ENCODE data around the gene ZFP3.
"Not testable (repeated sequence)": the region's sequence is repeated elsewhere in the genome, so short reads cannot be mapped to it uniquely, and the experiment has no call there.

The ZFP3 gene

DNA sequence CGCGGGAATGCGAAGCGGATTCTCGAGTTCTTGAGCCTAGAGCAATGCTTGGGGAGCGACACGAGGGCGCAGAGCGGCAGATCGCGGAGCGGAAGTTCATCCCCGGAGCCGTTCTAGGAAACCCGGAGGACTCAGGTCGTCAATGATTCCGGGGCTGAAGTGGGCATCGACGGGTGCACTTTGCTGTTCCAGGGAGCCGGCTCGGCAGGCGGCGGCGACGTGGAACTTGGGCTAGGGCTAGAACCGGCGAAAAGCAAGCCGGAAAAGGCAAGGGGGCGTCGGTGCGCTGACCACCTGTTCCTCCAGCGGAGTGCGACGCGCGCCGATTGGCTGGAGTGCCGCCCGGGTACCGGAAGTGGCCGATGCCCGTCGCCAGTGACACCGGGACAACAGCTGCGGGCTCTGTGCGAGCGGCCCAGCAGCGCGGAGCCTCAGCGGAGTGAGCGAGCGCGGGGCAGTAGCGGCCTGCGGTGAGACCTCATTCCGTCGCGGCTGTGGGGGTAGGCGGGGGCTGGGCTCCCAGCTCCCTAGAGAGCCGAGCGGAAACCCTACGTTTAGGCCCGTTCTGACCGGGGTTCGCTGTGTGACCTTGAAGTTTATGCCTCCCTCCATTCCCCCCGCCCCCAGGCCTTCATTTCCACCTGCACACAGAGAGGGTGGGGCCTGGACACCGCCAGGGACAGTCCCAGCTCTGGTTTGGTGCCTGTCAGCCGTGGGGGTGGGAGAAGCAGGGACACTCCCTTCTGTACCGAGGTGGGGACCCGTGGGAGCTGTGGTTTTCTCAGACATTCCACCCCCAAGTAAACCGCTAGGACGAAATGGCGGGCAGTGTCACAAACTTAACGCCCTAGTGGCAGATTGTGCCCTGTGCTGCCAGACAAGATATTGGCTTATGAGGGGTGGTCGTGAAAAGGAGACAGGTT, at the start of gene ZFP3:
Gene ZFP3 (plus strand): TSS at position 362 of the 923 bp plus-strand sequence. CDS start 13,038 bp downstream, outside the sequence.
- peak; percentile 78 for DNase-seq (ENCODE audit: low read depth)

GRCh38 chr17:5030168-5030567, 48.1 kb upstream of the ZFP3 start:
- not testable (repeated sequence) for DNase-seq (ENCODE audit: low read depth)

DNA sequence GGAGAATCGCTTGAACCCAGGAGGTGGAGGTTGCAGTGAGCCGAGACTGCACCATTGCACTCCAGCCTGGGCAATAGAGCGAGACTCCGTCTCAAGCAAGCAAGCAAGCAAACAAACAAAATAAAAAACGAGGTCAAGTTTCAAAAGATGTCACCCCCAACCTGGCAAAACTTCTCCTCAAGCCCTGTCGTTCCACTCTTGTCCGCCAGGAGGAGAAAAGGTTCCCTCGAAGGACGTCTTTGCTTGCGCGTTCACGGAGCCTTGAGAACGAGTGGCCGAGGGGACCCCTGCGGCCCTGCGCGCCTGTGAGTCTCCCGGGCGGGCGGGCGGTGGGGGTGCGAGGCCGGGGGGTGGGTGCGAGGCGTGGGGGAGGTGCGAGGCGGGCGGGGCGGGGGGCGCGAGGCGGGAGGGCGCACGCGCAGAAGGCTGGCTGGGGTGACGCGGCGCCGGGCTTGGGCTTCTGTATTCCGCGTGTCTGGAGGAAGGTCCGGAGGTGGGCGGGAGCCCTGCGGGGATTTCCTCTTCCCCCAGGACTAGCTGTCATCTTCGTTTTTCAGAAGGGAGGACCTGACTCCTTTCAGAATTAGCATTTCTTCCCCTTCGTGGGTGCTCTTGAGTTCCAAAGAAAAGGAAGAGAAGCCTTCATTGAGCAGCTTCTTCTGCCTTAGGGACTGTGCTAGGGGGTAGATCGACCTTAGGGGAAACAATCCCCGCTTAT, 46.7 kb upstream of the ZFP3 start:
- DNase-seq (ENCODE audit: low read depth), result peak; percentile 78

DNA sequence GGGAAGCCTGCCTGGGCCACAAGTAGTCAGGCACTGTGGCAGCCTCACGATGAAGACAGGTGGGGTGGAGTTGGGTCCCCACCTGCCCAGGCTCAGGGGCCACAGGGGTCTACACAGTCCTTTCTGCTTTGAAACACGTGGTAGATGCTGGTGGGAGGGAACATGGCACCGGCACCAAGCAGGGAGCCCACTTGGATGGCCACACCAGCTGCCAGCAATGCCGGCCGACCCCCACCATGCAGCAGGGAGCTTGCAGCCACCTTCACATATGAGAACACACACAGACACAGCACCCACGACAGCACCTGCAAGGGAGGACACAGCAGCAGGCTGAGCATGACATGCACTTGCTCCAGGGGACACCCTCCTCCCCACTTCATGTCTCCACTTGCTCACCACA, 45.4 kb upstream of the ZFP3 start:
- no peak for DNase-seq (ENCODE audit: low read depth)

GRCh38 chr17:5033352-5034015, 44.8 kb upstream of the ZFP3 start:
- DNase-seq (ENCODE audit: low read depth), result no peak

GRCh38 chr17:5034063-5034462, 44.2 kb upstream of the ZFP3 start:
- no peak for DNase-seq (ENCODE audit: low read depth)

DNA sequence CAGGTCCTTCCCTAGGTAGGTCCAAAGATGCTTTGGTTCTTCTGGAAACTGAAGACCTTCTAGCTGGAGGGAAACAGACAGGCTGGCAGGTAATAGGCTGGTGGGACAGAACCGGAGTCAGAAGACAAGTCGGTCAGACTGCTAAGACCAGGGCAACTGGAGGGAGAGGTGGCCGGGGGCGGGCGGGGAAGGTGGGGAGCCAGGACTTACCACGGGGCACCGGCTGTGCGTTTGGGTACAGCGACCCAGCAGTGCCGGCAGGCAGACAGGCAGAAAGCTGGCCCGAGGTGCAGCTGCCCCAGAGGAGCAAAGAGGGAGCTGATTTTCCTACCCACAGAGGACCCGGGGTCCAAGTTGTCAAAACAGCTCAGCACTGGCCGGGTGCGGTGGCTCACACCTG, 43.6 kb upstream of the ZFP3 start:
- DNase-seq (ENCODE audit: low read depth), result no peak

DNA sequence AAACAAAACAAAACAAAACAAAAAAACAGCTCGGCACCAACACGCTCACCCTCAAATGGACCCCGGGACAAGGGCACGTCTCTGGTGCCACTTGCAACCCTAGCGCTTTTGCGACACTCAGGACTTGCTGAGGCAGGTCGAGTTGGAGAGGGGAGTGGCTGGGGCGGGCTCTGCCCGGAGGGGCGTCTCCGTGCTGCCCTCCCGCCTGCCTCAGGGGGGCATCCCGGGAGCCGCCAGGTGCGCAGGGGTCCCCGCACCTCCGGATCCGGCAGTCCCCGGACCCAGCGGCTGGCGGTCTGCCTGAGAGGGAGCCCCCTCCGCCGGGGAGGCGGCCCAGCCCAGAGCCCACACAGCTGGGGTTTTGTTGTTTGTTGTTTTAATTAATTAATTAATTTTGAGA, 43.0 kb upstream of the ZFP3 start, which contains the start of gene SLC52A1:
Gene SLC52A1 (minus strand): TSS at position 112 of the 400 bp plus-strand sequence. CDS start 820 bp downstream, outside the sequence.
- DNase-seq (ENCODE audit: low read depth), result no peak

DNA sequence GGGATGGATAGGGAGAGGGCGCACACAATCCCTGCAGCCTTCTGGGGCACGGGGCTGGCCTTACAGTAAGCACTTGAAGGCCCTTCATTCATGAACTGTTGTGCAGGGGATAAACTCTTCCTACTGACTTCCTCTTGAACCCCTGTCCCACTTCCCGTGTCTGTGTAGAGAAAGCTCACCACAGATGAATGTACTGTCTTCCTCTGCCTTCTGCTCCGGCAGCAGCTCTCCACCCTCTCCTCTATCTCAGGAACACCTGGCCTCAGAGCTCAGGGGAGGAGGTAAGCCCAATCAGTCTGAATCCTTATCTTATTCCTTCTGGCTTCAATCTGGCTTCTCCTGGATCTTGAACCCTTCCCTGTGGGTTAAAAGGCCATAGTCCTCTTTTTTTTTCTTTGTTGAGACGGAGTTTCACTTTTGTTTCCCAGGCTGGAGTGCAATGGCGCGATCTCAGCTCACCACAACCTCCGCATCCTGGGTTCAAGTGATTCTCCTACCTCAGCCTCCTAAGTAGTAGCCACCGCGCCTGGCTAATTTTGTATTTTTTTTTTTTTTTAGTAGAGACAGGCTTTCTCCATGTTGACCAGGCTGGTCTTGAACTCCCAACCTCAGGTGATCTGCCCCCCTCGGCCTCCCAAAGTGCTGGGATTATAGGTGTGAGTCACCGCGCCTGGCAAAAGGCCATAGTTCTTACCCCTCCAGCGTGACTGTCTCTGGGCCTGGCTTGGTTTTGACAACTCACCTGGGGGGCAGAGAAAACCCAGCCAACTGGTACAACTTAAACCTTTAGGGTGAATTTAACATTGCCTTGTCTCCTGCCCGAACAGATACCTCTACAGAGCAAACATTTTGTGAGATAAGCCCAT, 35.9 kb upstream of the ZFP3 start:
- DNase-seq (ENCODE audit: low read depth), result no peak

DNA sequence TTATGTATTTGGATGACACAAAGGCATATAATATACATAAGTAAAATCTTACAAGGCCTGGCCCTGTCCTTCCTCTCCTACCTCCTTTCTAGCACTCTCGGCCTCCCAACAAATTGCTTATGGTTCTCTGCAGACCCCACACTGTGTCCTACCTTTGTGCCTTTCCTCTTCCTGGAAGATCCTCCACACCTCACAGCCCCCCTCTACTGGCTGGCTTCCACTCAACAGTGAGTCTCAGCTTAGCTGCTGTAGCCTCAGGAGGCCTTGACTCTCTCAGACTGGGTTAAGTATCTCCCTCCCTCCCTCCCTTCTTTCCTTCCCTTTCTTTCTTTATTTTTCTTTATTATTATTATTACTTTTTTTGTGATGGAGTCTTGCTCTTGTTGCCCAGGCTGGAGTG, 34.7 kb upstream of the ZFP3 start:
- DNase-seq (ENCODE audit: low read depth), result no peak

DNA sequence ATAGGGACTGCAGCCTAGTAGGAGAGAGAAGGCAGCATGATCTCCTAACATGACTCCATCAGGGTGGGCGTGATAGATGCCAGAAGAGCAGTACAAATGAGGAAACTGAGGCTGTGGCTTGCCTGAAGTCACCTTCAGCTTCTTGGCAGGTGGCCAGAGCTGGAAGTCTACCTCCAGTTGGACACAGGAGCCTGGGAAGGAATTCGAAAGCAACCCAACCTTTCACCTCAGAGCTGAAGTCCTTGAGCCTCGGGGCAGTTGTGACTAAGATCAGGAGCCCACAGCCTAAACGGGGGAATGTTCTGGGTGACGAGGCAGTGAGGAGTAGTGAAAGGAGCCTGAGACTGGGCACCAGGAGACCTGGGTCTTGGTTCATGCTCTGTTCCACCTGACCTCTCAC, 33.6 kb upstream of the ZFP3 start:
- no peak for DNase-seq (ENCODE audit: low read depth)

DNA sequence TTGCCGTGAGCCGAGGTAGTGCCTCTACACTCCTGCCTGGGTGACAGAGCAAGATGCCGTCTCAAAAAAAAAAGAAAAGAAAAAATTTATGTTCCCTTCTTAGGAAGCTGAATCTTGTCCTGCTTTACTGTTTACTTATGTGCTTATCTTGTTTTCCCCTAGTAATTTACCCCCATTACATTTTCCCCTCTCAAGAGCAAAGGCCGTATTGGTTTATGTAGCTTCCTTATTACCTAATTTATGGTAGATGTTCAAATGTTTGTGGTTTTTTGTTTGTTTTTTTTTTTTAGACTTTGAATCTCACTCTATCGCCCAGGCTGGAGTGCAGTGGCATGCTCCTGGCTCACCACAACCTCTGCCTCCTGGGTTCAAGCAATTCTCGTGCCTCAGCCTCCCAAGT, 32.8 kb upstream of the ZFP3 start:
- DNase-seq (ENCODE audit: low read depth), result no peak

GRCh38 chr17:5047446-5047845, 30.8 kb upstream of the ZFP3 start:
- DNase-seq (ENCODE audit: low read depth), result no peak

GRCh38 chr17:5049314-5049841, 28.9 kb upstream of the ZFP3 start:
- no peak for DNase-seq (ENCODE audit: low read depth)

GRCh38 chr17:5050278-5050677, 28.0 kb upstream of the ZFP3 start:
- DNase-seq (ENCODE audit: low read depth), result no peak

DNA sequence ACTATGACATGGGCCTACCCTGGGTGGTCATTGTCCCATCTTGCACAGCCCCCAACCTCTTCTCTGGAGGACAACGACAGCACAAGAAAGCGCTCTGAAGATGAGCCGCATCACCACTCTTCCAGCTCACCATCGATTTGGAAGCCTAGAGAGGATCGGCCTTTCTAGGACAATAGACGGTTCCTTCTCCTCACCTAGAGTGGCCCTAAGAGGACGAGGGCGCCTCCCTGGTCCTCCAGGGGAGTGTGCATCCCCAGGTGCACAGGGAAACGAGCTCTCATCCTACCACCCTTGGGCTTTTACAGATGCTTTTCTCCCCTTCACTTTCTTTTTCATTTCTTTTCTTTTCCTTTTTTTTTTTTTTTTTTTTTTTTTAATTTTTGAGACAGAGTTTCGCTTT, 22.7 kb upstream of the ZFP3 start:
- no peak for DNase-seq (ENCODE audit: low read depth)

GRCh38 chr17:5065227-5065744, 13.0 kb upstream of the ZFP3 start:
- DNase-seq (ENCODE audit: low read depth), result no peak

- no peak for DNase-seq (ENCODE audit: low read depth)
These were observed 10.0 kb upstream of the ZFP3 start for GRCh38 chr17:5068236-5068635.

- DNase-seq (ENCODE audit: low read depth), result no peak
These were observed 8.5 kb upstream of the ZFP3 start for GRCh38 chr17:5069724-5070123.

DNA sequence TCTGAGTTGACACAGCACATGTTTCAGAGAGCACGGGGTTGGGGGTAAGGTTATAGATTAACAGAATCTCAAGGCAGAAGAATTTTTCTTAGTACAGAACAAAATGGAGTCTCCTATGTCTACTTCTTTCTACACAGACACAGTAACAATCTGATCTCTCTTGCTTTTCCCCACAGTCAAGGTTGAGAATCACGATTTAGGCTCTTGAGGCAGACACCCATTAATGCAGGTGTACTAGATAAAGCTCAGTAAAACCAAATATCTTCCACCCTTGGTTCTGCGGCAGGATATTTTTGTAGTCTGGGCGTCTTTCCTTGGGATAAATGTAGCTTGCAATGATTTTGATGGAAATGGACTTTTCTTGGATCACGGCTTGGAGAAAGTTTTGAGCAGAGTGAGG, 2.8 kb upstream of the ZFP3 start:
- DNase-seq (ENCODE audit: low read depth), result not testable (repeated sequence)

DNA sequence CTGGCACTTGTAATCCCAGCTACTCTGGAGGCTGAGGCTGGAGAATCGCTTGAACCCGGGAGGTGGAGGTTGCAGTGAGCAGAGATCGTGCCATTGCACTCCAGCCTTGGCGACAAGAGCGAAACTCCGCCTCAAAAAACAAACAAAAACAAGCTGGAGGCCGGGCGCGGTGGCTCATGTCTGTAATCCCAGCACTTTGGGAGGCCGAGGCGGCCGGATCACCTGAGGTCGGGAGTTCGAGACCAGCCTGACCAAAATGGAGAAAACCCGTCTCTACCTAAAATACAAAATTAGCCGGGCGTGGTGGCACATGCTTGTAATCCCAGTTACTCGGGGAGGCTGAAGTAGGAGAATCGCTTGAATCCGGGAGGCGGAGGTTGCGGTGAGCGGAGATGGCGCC, 992 bp upstream of the ZFP3 start:
- not testable (repeated sequence) for DNase-seq (ENCODE audit: low read depth)

All from activated T-cell treated with anti-CD3 and anti-CD28 coated beads for 48 hours (primary cell).